SK-N-SH treated with all-trans-retinoic acid at 6 μM for 48 hours (cell line): ENCODE results near the gene STX18.

Experiments
- ARNTL ChIP-seq: fragments of 450-650 bp; formaldehyde crosslinking; IDR thresholded peaks from 2 replicates; pipeline ENCODE4 v1.5.0; 2020; ENCODE audit warnings: low read depth, mild to moderate bottlenecking, moderate library complexity, borderline replicate concordance
- BACH2 ChIP-seq: fragments of 250-450 bp; sonication (Bioruptor Pico); IDR thresholded peaks from 2 replicates; pipeline ENCODE4 v1.9.0; 2021; ENCODE audit warnings: mild to moderate bottlenecking, borderline replicate concordance
- CSDC2 ChIP-seq: fragments of 250-450 bp; sonication (Bioruptor Pico); IDR thresholded peaks from 2 replicates; pipeline ENCODE4 v1.5.0; 2020; ENCODE audit warnings: mild to moderate bottlenecking, moderate library complexity
- CSRNP3 ChIP-seq: fragments of 250-450 bp; sonication (Bioruptor Pico); IDR thresholded peaks from 2 replicates; pipeline ENCODE4 v1.5.1; 2021; ENCODE audit warnings: mild to moderate bottlenecking, moderate library complexity
- ESRRG ChIP-seq: fragments of 250-450 bp; sonication (Bioruptor Pico); IDR thresholded peaks from 2 replicates; pipeline ENCODE4 v1.6.1; 2021; ENCODE audit warnings: mild to moderate bottlenecking
- ISL1 ChIP-seq: fragments of 250-450 bp; sonication (Bioruptor Pico); IDR thresholded peaks from 2 replicates; pipeline ENCODE4 v2.1.2; 2022; ENCODE audit warnings: mild to moderate bottlenecking, moderate library complexity
- OSR1 ChIP-seq: fragments of 250-450 bp; sonication (Bioruptor Pico); IDR thresholded peaks from 2 replicates; pipeline ENCODE4 v1.8.0; 2022; ENCODE audit warnings: moderate library complexity, mild to moderate bottlenecking, inconsistent platforms
- PPARA ChIP-seq: fragments of 250-450 bp; sonication (Bioruptor Pico); IDR thresholded peaks from 2 replicates; pipeline ENCODE4 v1.5.0; 2020; ENCODE audit warnings: mild to moderate bottlenecking, borderline replicate concordance
- ZC3H10 ChIP-seq: fragments of 250-450 bp; sonication (Bioruptor Pico); IDR thresholded peaks from 2 replicates; pipeline ENCODE4 v1.5.1; 2021; ENCODE audit warnings: mild to moderate bottlenecking, moderate library complexity
- ZFP3 ChIP-seq: fragments of 250-450 bp; sonication (Bioruptor Pico); IDR thresholded peaks from 2 replicates; pipeline ENCODE4 v1.5.0; 2020; ENCODE audit warnings: mild to moderate bottlenecking, moderate library complexity
- ZFP30 ChIP-seq: fragments of 450-650 bp; formaldehyde crosslinking; IDR thresholded peaks from 2 replicates; pipeline ENCODE4 v1.5.0; 2022; ENCODE audit warnings: mild to moderate bottlenecking, moderate library complexity
- ZNF565 ChIP-seq: fragments of 450-650 bp; formaldehyde crosslinking; conservative IDR thresholded peaks from 2 replicates; pipeline ENCODE4 v1.5.0; 2020; ENCODE audit warnings: low read depth, mild to moderate bottlenecking, moderate library complexity
- TF ChIP-seq, protein P1 (sequence below): fragments of 250-450 bp; sonication (Bioruptor Pico); IDR thresholded peaks from 2 replicates; pipeline ENCODE4 v1.5.0; 2020; ENCODE audit warnings: mild to moderate bottlenecking, moderate library complexity
- TF ChIP-seq, protein P2 (sequence below): fragments of 250-450 bp; sonication (Bioruptor Pico); IDR thresholded peaks from 2 replicates; pipeline ENCODE4 v1.8.0; 2020; ENCODE audit warnings: mild to moderate bottlenecking, moderate library complexity, borderline replicate concordance

DNA sequence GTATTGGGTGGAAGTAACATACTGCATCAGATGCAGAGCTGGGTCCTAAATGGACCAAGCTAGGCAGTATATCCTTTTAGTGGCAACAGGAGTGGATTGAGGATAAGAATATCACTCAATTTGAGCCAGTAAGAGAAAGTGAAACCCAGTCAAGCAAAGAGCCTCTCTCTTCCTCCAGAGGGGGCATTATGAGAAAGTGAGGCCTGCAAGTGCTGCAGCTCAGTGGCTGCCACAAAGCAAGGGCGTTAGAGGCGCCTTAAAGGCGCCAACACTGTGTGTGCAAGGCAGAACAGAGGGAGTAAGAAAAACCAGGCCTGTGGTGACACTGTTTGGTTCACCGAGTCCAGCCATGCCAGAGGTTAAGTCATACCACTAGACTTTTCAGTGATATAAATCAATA lies 17.5 kb downstream of the STX18 start:
- TF ChIP-seq ZFP3 (CRISPR knock-in tag) (no peak), ESRRG (CRISPR knock-in tag) (no peak), CSRNP3 (CRISPR knock-in tag) (no peak), ARNTL (CRISPR knock-in tag) (no peak), ZFP30 (no peak), BACH2 (CRISPR knock-in tag) (no peak), ZC3H10 (CRISPR knock-in tag) (no peak), CSDC2 (CRISPR knock-in tag) (no peak), OSR1 (CRISPR knock-in tag) (no peak), ZNF565 (no peak), PPARA (CRISPR knock-in tag) (no peak), ISL1 (CRISPR knock-in tag) (no peak)
- TF ChIP-seq, protein P1, sequence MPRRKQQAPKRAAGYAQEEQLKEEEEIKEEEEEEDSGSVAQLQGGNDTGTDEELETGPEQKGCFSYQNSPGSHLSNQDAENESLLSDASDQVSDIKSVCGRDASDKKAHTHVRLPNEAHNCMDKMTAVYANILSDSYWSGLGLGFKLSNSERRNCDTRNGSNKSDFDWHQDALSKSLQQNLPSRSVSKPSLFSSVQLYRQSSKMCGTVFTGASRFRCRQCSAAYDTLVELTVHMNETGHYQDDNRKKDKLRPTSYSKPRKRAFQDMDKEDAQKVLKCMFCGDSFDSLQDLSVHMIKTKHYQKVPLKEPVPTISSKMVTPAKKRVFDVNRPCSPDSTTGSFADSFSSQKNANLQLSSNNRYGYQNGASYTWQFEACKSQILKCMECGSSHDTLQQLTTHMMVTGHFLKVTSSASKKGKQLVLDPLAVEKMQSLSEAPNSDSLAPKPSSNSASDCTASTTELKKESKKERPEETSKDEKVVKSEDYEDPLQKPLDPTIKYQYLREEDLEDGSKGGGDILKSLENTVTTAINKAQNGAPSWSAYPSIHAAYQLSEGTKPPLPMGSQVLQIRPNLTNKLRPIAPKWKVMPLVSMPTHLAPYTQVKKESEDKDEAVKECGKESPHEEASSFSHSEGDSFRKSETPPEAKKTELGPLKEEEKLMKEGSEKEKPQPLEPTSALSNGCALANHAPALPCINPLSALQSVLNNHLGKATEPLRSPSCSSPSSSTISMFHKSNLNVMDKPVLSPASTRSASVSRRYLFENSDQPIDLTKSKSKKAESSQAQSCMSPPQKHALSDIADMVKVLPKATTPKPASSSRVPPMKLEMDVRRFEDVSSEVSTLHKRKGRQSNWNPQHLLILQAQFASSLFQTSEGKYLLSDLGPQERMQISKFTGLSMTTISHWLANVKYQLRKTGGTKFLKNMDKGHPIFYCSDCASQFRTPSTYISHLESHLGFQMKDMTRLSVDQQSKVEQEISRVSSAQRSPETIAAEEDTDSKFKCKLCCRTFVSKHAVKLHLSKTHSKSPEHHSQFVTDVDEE (CRISPR knock-in tag): no peak
- TF ChIP-seq, protein P2, sequence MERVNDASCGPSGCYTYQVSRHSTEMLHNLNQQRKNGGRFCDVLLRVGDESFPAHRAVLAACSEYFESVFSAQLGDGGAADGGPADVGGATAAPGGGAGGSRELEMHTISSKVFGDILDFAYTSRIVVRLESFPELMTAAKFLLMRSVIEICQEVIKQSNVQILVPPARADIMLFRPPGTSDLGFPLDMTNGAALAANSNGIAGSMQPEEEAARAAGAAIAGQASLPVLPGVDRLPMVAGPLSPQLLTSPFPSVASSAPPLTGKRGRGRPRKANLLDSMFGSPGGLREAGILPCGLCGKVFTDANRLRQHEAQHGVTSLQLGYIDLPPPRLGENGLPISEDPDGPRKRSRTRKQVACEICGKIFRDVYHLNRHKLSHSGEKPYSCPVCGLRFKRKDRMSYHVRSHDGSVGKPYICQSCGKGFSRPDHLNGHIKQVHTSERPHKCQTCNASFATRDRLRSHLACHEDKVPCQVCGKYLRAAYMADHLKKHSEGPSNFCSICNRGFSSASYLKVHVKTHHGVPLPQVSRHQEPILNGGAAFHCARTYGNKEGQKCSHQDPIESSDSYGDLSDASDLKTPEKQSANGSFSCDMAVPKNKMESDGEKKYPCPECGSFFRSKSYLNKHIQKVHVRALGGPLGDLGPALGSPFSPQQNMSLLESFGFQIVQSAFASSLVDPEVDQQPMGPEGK: no peak
